Liver (tissue), 9 donors: ENCODE data around the gene FMOD. TPM values are rescaled to one million over a fixed set of nuclear protein-coding genes. Genes with fewer than 3 reads are reported as not detected.

Experiments used
- DNase-seq: peaks from one replicate; pipeline ENCODE4 v3.0.0-alpha.2; 2017; ENCODE audit warnings: low spot score
- H3K27ac ChIP-seq, 2 donors: one replicate each; pipeline ENCODE4 v1.7.0; 2013; ENCODE audit warnings: inconsistent platforms in 2 of 2, low read length in 2 of 2, control low read depth in 1 of 2, low read depth in 1 of 2, mild to moderate bottlenecking in 1 of 2
- H3K27me3 ChIP-seq, 4 donors: one replicate each; pipeline versions ENCODE4 v1.6.1 to v1.7.0; 2013; ENCODE audit warnings: low read length in 3 of 4, inconsistent platforms in 1 of 4, mild to moderate bottlenecking in 1 of 4, moderate library complexity in 1 of 4; ENCODE audit not compliant: control insufficient read depth in 4 of 4, insufficient read depth in 4 of 4
- H3K36me3 ChIP-seq, 4 donors: one replicate each; pipeline versions ENCODE4 v1.6.1 to v1.7.0; 2013; ENCODE audit warnings: low read length in 3 of 4, mild to moderate bottlenecking in 3 of 4, low read depth in 1 of 4, moderate library complexity in 1 of 4; ENCODE audit not compliant: control insufficient read depth in 4 of 4, insufficient read depth in 3 of 4
- H3K4me1 ChIP-seq, 4 donors: one replicate each; pipeline versions ENCODE4 v1.6.1 to v1.7.0; 2013; ENCODE audit warnings: low read length in 3 of 4, mild to moderate bottlenecking in 3 of 4, moderate library complexity in 1 of 4; ENCODE audit not compliant: control insufficient read depth in 4 of 4, insufficient read depth in 4 of 4
- H3K4me3 ChIP-seq, 3 donors: one replicate each; pipeline versions ENCODE4 v1.6.1 to v1.7.0; 2013; ENCODE audit warnings: low read length in 3 of 3, control low read depth in 1 of 3, low read depth in 1 of 3, mild to moderate bottlenecking in 1 of 3
- H3K9ac ChIP-seq, 2 donors: one replicate each; pipeline ENCODE4 v1.7.0; 2013; ENCODE audit warnings: low read length in 2 of 2, mild to moderate bottlenecking in 2 of 2, moderate library complexity in 2 of 2, control low read depth in 1 of 2, low read depth in 1 of 2
- H3K9me3 ChIP-seq, 4 donors: one replicate each; pipeline versions ENCODE4 v1.6.1 to v1.7.0; 2013; ENCODE audit warnings: low read length in 3 of 4; ENCODE audit not compliant: control insufficient read depth in 4 of 4
- FOXA1 ChIP-seq: IDR thresholded peaks from 2 replicates; pipeline ENCODE4 v1.6.1; 2016; ENCODE audit warnings: antibody characterized with exemption
- FOXA2 ChIP-seq: IDR thresholded peaks from 2 replicates; pipeline ENCODE4 v1.6.1; 2016; ENCODE audit warnings: antibody characterized with exemption
- HNF4A ChIP-seq, 2 donors: conservative IDR thresholded peaks; 2 replicates each; pipeline ENCODE4 v1.6.1; 2016; ENCODE audit warnings: antibody characterized with exemption in 2 of 2, mild to moderate bottlenecking in 2 of 2
- HNF4G ChIP-seq: IDR thresholded peaks from 2 replicates; pipeline ENCODE4 v1.6.1; 2016; ENCODE audit warnings: antibody characterized with exemption
- JUND ChIP-seq, 2 donors: IDR thresholded peaks; 2 replicates each; pipeline ENCODE4 v1.6.1; 2016; ENCODE audit warnings: antibody characterized with exemption in 2 of 2
- RAD21 ChIP-seq, 2 donors: IDR thresholded peaks; 2 replicates each; pipeline ENCODE4 v1.6.1; 2016; ENCODE audit warnings: antibody characterized with exemption in 2 of 2, mild to moderate bottlenecking in 2 of 2
- RXRA ChIP-seq, 2 donors: IDR thresholded peaks; 2 replicates each; pipeline ENCODE4 v1.6.1; 2017 to 2018; ENCODE audit warnings: antibody characterized with exemption in 2 of 2, mild to moderate bottlenecking in 1 of 2
- WGBS: extraction: QIAGEN DNeasy Blood & Tissue Kit; methylation state at CpG from one replicate; pipeline ENCODE4 v1.1.7; 2013; 5-methylcytosine and 5-hydroxymethylcytosine counted together
- polyA plus RNA-seq, 2 donors: library from polyadenylated mRNA; stranded (reverse) in 1 of 2; unstranded in 1 of 2; fragments of 200-250 nt in 1 of 2; fragments of >200 nt in 1 of 2; fragmentation: Nextera tagmentation in 1 of 2; extraction: Ambion mirVana in 1 of 2; gene quantifications; one replicate each; pipeline versions ENCODE4 v1.2.1 to v1.2.3, GENCODE V29; 2013 to 2015
- total RNA-seq, 2 donors: library from RNA; depleted of rRNA; stranded (reverse); fragments of >200 nt; gene quantifications; one replicate each; pipeline ENCODE4 v1.2.3, GENCODE V29; 2014
- TF ChIP-seq, protein P1 (sequence below): IDR thresholded peaks from 2 replicates; pipeline ENCODE4 v1.6.1; 2016; ENCODE audit warnings: antibody characterized with exemption
- TF ChIP-seq, protein P2 (sequence below): IDR thresholded peaks from 2 replicates; pipeline ENCODE4 v1.6.1; 2016; ENCODE audit warnings: antibody characterized with exemption, mild to moderate bottlenecking
- TF ChIP-seq, protein P3 (sequence below): IDR thresholded peaks from 2 replicates; pipeline ENCODE4 v1.6.1; 2016; ENCODE audit warnings: antibody characterized with exemption
- TF ChIP-seq, protein P4 (sequence below): fragments of 150-350 bp; IDR thresholded peaks from 2 replicates; pipeline ENCODE4 v1.5.1; 2017; ENCODE audit warnings: improper control_type of control experiment, low read depth, low read length; ENCODE audit not compliant: missing input control
- donor health status: healthy.
- donor health status: healthy.
- donor health status: healthy.
- donor health status: healthy.
- donor health status: healthy.

The FMOD gene
- total and polyA plus RNA-seq, 4 donors: 1.0 to 7.0 (median 2.4) TPM

DNA sequence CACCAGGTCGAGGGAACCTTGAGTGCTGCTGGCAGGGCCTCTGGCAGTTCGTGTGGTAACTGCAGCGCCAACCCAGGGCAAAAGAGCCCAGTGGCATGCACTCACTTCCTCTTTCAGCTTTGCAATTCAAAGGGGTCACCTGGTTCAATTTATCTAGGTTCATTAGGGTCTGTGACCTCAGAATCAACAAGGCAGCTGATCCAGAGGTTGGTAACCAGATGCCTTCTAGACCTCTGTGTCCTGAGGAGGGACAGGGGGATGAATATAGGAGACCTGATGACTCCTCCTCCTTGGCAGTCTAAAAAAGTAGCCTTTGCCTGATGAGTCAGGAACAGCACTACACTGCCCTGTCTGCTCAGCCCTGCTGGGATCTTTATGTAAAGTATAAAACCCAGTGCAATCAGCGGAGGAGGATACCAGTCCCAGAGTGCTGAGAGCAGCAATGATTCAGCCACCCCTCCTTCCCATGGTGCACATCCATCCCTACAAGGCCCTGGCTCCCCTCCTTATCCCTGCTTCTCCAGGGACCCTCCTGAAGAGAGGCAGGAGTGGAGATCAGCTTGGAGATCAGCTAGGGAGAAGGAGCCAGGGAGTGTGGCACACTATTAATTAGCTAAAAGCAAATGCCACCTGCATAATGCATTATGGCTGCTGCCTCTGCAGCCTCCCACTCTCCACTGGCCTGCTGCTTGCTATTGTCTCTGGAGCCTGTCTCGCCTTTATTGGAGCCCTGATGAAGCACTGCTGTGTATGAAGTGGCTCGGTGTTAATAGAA, 11.2 kb upstream of the FMOD start:
- no peaks in the 10 kb centered on the region for H3K4me1 ChIP-seq
- no peaks in the 10 kb centered on the region for H3K9me3 ChIP-seq
- no peak overlapping the region for H3K27ac ChIP-seq
- WGBS: 71% methylated on average over 6 of the region's 6 CpGs
- H3K27me3 ChIP-seq: peaks cover 0 to 7% (median 2%) of the 10 kb centered on the region in 4 donors
- H3K9ac ChIP-seq: no peak overlapping the region
- DNase-seq: no peak
- no peak overlapping the region for H3K4me3 ChIP-seq
- no peak for TF ChIP-seq RXRA (IDR thresholded peaks at IDR 0.05)
- no peak for TF ChIP-seq JUND (IDR thresholded peaks at IDR 0.05)
- TF ChIP-seq HNF4A (conservative IDR thresholded peaks at IDR 0.05): no peak
- TF ChIP-seq, protein P1, sequence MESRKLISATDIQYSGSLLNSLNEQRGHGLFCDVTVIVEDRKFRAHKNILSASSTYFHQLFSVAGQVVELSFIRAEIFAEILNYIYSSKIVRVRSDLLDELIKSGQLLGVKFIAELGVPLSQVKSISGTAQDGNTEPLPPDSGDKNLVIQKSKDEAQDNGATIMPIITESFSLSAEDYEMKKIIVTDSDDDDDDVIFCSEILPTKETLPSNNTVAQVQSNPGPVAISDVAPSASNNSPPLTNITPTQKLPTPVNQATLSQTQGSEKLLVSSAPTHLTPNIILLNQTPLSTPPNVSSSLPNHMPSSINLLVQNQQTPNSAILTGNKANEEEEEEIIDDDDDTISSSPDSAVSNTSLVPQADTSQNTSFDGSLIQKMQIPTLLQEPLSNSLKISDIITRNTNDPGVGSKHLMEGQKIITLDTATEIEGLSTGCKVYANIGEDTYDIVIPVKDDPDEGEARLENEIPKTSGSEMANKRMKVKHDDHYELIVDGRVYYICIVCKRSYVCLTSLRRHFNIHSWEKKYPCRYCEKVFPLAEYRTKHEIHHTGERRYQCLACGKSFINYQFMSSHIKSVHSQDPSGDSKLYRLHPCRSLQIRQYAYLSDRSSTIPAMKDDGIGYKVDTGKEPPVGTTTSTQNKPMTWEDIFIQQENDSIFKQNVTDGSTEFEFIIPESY: no peak
- no peak for TF ChIP-seq FOXA2
- TF ChIP-seq RAD21 (IDR thresholded peaks at IDR 0.05): no peak
- H3K36me3 ChIP-seq: no peaks in the 10 kb centered on the region

DNA sequence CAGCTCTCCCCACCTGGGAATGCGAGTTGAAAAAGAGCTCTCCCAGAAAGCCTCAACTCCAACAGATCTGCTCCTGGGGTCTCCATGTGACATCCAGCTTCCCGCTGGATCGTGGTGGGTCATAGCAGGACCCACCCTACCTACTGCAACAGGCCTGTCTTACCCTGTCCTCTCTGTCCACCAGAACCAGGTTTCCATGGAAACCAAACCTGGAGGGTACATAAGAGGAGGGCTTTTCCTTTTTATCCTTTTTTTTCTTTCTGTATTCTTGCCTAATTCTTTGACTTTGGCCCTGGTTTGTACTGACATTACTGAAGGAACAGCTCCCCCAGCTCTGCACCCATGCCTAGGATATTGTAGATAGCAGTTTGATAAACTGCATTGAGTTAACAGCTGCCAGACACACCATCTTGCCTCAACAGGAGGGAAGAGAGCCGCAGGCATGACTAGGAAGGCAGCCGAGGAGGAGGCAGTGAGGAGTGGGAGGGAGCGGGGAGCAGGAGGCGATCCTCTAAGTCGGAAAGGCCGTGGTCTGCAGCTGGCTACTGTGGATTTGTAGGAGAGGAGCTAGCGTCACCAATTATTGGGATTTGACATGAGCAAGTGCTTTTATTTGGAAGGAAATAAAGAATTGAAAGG, 9.7 kb upstream of the FMOD start:
- H3K27ac ChIP-seq: no peak overlapping the region
- H3K9me3 ChIP-seq: no peaks in the 10 kb centered on the region
- H3K4me1 ChIP-seq: no peaks in the 10 kb centered on the region
- H3K4me3 ChIP-seq: no peak overlapping the region
- DNase-seq: no peak
- H3K9ac ChIP-seq: no peak overlapping the region
- no peaks in the 10 kb centered on the region for H3K36me3 ChIP-seq
- peaks cover 0 to 7% (median 2%) of the 10 kb centered on the region in 4 donors for H3K27me3 ChIP-seq
- WGBS: 82% methylated on average over 10 of the region's 10 CpGs
- TF ChIP-seq FOXA1 (no peak), HNF4G (no peak), RAD21 (IDR thresholded peaks at IDR 0.05) (no peak), RXRA (IDR thresholded peaks at IDR 0.05) (no peak), FOXA2 (no peak)
- TF ChIP-seq, protein P2, sequence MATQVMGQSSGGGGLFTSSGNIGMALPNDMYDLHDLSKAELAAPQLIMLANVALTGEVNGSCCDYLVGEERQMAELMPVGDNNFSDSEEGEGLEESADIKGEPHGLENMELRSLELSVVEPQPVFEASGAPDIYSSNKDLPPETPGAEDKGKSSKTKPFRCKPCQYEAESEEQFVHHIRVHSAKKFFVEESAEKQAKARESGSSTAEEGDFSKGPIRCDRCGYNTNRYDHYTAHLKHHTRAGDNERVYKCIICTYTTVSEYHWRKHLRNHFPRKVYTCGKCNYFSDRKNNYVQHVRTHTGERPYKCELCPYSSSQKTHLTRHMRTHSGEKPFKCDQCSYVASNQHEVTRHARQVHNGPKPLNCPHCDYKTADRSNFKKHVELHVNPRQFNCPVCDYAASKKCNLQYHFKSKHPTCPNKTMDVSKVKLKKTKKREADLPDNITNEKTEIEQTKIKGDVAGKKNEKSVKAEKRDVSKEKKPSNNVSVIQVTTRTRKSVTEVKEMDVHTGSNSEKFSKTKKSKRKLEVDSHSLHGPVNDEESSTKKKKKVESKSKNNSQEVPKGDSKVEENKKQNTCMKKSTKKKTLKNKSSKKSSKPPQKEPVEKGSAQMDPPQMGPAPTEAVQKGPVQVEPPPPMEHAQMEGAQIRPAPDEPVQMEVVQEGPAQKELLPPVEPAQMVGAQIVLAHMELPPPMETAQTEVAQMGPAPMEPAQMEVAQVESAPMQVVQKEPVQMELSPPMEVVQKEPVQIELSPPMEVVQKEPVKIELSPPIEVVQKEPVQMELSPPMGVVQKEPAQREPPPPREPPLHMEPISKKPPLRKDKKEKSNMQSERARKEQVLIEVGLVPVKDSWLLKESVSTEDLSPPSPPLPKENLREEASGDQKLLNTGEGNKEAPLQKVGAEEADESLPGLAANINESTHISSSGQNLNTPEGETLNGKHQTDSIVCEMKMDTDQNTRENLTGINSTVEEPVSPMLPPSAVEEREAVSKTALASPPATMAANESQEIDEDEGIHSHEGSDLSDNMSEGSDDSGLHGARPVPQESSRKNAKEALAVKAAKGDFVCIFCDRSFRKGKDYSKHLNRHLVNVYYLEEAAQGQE: no peak
- TF ChIP-seq, protein P3, sequence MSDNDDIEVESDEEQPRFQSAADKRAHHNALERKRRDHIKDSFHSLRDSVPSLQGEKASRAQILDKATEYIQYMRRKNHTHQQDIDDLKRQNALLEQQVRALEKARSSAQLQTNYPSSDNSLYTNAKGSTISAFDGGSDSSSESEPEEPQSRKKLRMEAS: no peak
- TF ChIP-seq, protein P4, sequence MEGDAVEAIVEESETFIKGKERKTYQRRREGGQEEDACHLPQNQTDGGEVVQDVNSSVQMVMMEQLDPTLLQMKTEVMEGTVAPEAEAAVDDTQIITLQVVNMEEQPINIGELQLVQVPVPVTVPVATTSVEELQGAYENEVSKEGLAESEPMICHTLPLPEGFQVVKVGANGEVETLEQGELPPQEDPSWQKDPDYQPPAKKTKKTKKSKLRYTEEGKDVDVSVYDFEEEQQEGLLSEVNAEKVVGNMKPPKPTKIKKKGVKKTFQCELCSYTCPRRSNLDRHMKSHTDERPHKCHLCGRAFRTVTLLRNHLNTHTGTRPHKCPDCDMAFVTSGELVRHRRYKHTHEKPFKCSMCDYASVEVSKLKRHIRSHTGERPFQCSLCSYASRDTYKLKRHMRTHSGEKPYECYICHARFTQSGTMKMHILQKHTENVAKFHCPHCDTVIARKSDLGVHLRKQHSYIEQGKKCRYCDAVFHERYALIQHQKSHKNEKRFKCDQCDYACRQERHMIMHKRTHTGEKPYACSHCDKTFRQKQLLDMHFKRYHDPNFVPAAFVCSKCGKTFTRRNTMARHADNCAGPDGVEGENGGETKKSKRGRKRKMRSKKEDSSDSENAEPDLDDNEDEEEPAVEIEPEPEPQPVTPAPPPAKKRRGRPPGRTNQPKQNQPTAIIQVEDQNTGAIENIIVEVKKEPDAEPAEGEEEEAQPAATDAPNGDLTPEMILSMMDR: no peak
